H9 (cell line): ENCODE data around the gene CDH8. TPM values are rescaled to one million over a fixed set of nuclear protein-coding genes. Genes with fewer than 3 reads are reported as not detected.

Source experiments
- DNase-seq: peaks from one replicate; pipeline ENCODE4 v3.0.0-alpha.2; 2017
- H2AFZ ChIP-seq: one replicate; pipeline ENCODE4 v1.6.1; 2013; ENCODE audit warnings: mild to moderate bottlenecking, low read length, control low read depth, moderate library complexity
- H2AK5ac ChIP-seq: 2 replicates; pipeline ENCODE4 v1.6.1; 2013; ENCODE audit warnings: low read length, control low read depth, mixed read lengths; ENCODE audit not compliant: insufficient read length
- H2BK120ac ChIP-seq: one replicate; pipeline ENCODE4 v1.6.1; 2013; ENCODE audit warnings: low read depth, mild to moderate bottlenecking, low read length, control low read depth, inconsistent platforms; ENCODE audit not compliant: poor library complexity, severe bottlenecking
- H2BK12ac ChIP-seq: 2 replicates; pipeline ENCODE4 v1.6.1; 2013; ENCODE audit warnings: low read length, control low read depth, mixed read lengths, low read depth; ENCODE audit not compliant: insufficient read length
- H2BK15ac ChIP-seq: 2 replicates; pipeline ENCODE4 v1.6.1; 2013; ENCODE audit warnings: low read depth, low read length, control low read depth
- H2BK20ac ChIP-seq: one replicate; pipeline ENCODE4 v1.6.1; 2013; ENCODE audit warnings: low read depth, mild to moderate bottlenecking, low read length, control low read depth, inconsistent platforms; ENCODE audit not compliant: poor library complexity, severe bottlenecking
- H2BK5ac ChIP-seq: 2 replicates; pipeline ENCODE4 v1.6.1; 2013; ENCODE audit warnings: low read length, control low read depth, mixed read lengths; ENCODE audit not compliant: insufficient read length
- H3K14ac ChIP-seq: 2 replicates; pipeline ENCODE4 v1.6.1; 2013; ENCODE audit warnings: low read length, control low read depth; ENCODE audit not compliant: insufficient read depth
- H3K18ac ChIP-seq: 2 replicates; pipeline ENCODE4 v1.6.1; 2013; ENCODE audit warnings: low read depth, mild to moderate bottlenecking, mixed read lengths, low read length, control low read depth; ENCODE audit not compliant: insufficient read length
- H3K23ac ChIP-seq: 2 replicates; pipeline ENCODE4 v1.6.1; 2013; ENCODE audit warnings: low read length, control low read depth, mixed read lengths, low read depth; ENCODE audit not compliant: insufficient read length
- H3K23me2 ChIP-seq: 2 replicates; pipeline ENCODE4 v1.6.1; 2013; ENCODE audit warnings: low read depth, mild to moderate bottlenecking, mixed read lengths, low read length, control low read depth; ENCODE audit not compliant: insufficient read length, poor library complexity, severe bottlenecking
- H3K27ac ChIP-seq: 2 replicates; pipeline ENCODE4 v1.5.1; 2013; ENCODE audit warnings: low read length, control low read depth, mixed read lengths, low read depth; ENCODE audit not compliant: insufficient read length
- H3K27me3 ChIP-seq: 2 replicates; pipeline ENCODE4 v1.6.1; 2013; ENCODE audit warnings: low read length, control low read depth, inconsistent platforms; ENCODE audit not compliant: insufficient read depth
- H3K4ac ChIP-seq: 2 replicates; pipeline ENCODE4 v1.6.1; 2013; ENCODE audit warnings: low read depth, mild to moderate bottlenecking, control low read depth, inconsistent platforms, low read length, moderate library complexity
- H3K4me1 ChIP-seq: 2 replicates; pipeline ENCODE4 v1.6.1; 2013; ENCODE audit warnings: low read length, control low read depth, inconsistent platforms; ENCODE audit not compliant: insufficient read depth
- H3K4me2 ChIP-seq: 2 replicates; pipeline ENCODE4 v1.6.1; 2013; ENCODE audit warnings: low read length, control low read depth, mixed read lengths; ENCODE audit not compliant: insufficient read length, insufficient read depth
- H3K56ac ChIP-seq: 2 replicates; pipeline ENCODE4 v1.6.1; 2013; ENCODE audit warnings: low read depth, mild to moderate bottlenecking, mixed read lengths, low read length, control low read depth; ENCODE audit not compliant: insufficient read length
- H3K79me1 ChIP-seq: 2 replicates; pipeline ENCODE4 v1.6.1; 2013; ENCODE audit warnings: low read depth, mild to moderate bottlenecking, moderate library complexity, low read length, control low read depth, inconsistent platforms; ENCODE audit not compliant: insufficient read depth, poor library complexity, severe bottlenecking
- H3K79me2 ChIP-seq: 2 replicates; pipeline ENCODE4 v1.6.1; 2013; ENCODE audit warnings: low read length, control low read depth, inconsistent platforms; ENCODE audit not compliant: insufficient read depth
- H3K9ac ChIP-seq: 2 replicates; pipeline ENCODE4 v1.6.1; 2013; ENCODE audit warnings: low read length, control low read depth, mixed read lengths; ENCODE audit not compliant: insufficient read length; ENCODE audit errors: extremely low read depth
- H3K9me3 ChIP-seq: one replicate; pipeline ENCODE4 v1.6.1; 2013; ENCODE audit warnings: low read depth, low read length, inconsistent platforms; ENCODE audit not compliant: control insufficient read depth
- H3T11ph ChIP-seq: one replicate; pipeline ENCODE4 v1.6.1; 2013; ENCODE audit warnings: mild to moderate bottlenecking, low read length, control low read depth, inconsistent platforms
- H4K20me1 ChIP-seq: one replicate; pipeline ENCODE4 v1.6.1; 2013; ENCODE audit not compliant: control insufficient read depth, insufficient read length, insufficient read depth
- H4K5ac ChIP-seq: 2 replicates; pipeline ENCODE4 v1.6.1; 2013; ENCODE audit warnings: low read depth, mild to moderate bottlenecking, mixed read lengths, low read length, control low read depth; ENCODE audit not compliant: insufficient read length
- H4K8ac ChIP-seq: replicated peaks from 2 replicates; pipeline ENCODE4 v1.6.1; 2013; ENCODE audit warnings: low read length, control low read depth, mixed read lengths, low read depth; ENCODE audit not compliant: insufficient read length
- H4K91ac ChIP-seq: 2 replicates; pipeline ENCODE4 v1.6.1; 2013; ENCODE audit warnings: low read depth, mild to moderate bottlenecking, moderate library complexity, mixed read lengths, low read length, control low read depth; ENCODE audit not compliant: insufficient read length
- H3K27ac Mint-ChIP-seq, 3 experiments: 2 replicates in 2 of 3; 3 replicates in 1 of 3; pipeline ENCODE4 v1.8.0; 2020 to 2021; ENCODE audit warnings: mixed read lengths in 3 of 3, mild to moderate bottlenecking in 1 of 3, moderate library complexity in 1 of 3
- H3K27me3 Mint-ChIP-seq: 2 replicates; pipeline ENCODE4 v1.8.0; 2021; ENCODE audit warnings: low read depth, mild to moderate bottlenecking, moderate library complexity, mixed read lengths
- H3K36me3 Mint-ChIP-seq, 3 experiments: 2 replicates in 2 of 3; 3 replicates in 1 of 3; pipeline ENCODE4 v1.8.0; 2020 to 2021; ENCODE audit warnings: low read depth in 3 of 3, mixed read lengths in 3 of 3; ENCODE audit not compliant: insufficient read depth in 1 of 3
- H3K4me1 Mint-ChIP-seq, 2 experiments: 2 replicates each; pipeline ENCODE4 v1.8.0; 2020; ENCODE audit warnings: mixed read lengths in 2 of 2
- H3K4me3 Mint-ChIP-seq, 2 experiments: 2 replicates in 1 of 2; 3 replicates in 1 of 2; pipeline ENCODE4 v1.8.0; 2020 to 2021; ENCODE audit warnings: mild to moderate bottlenecking in 2 of 2, mixed read lengths in 2 of 2, moderate library complexity in 1 of 2
- H3K9me3 Mint-ChIP-seq, 2 experiments: 2 replicates in 1 of 2; 3 replicates in 1 of 2; pipeline ENCODE4 v1.8.0; 2020; ENCODE audit warnings: mild to moderate bottlenecking in 2 of 2, mixed read lengths in 2 of 2, moderate library complexity in 1 of 2
- WGBS: extraction: QIAGEN DNeasy Blood & Tissue Kit; methylation state at CpG from one replicate; pipeline ENCODE4 v1.1.7; 2013; ENCODE audit warnings: missing lambda C conversion rate, low lambda C conversion rate, mixed read lengths; ENCODE audit not compliant: insufficient read length; ENCODE audit errors: extremely low coverage; 5-methylcytosine and 5-hydroxymethylcytosine counted together
- total RNA-seq: library from RNA; stranded (reverse); gene quantifications from 2 replicates; pipeline ENCODE4 v1.2.1, GENCODE V29; 2021
- TF ChIP-seq, protein P1 (sequence below): fragments of 200-600 bp; sonication (generic); conservative IDR thresholded peaks from 3 replicates; pipeline ENCODE4 v1.8.0; 2021; ENCODE audit warnings: antibody characterized with exemption, mild to moderate bottlenecking

CDH8 gene
- total RNA-seq, 1 experiment from 2014 or later: 12.0 TPM

DNA sequence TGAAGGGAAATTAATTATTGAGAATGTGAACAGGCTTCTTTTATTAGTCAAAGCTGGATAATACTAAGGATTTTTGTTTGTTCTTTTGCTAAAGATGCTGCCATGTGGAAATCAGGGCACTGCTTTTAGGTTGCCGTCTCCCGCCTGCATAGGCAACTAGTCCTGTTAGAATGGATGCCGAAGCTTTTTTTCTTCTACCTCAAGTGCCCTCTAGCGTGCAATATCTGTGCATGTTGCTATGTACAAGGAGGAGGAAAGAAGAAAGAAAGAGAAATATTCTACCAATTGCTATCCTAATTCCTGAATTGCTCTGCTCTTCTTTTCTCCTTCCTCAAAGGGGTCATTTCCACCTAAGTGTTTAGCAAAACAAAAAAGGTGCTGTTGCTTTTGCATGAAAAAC lies 5.2 kb upstream of the CDH8 start:
- peaks cover 0 to 4% (median 2%) of the 10 kb centered on the region in 3 experiments; a peak in 3 of 7 replicates for H3K36me3 Mint-ChIP-seq
- H2BK20ac ChIP-seq: no peak overlapping the region
- no peak overlapping the region for H2AFZ ChIP-seq
- peaks cover 31% of the 10 kb centered on the region for H3K27me3 Mint-ChIP-seq
- H3K23ac ChIP-seq: no peak overlapping the region
- WGBS: no CpG with 5 or more reads among the region's 4 CpGs
- TF ChIP-seq, protein P1, sequence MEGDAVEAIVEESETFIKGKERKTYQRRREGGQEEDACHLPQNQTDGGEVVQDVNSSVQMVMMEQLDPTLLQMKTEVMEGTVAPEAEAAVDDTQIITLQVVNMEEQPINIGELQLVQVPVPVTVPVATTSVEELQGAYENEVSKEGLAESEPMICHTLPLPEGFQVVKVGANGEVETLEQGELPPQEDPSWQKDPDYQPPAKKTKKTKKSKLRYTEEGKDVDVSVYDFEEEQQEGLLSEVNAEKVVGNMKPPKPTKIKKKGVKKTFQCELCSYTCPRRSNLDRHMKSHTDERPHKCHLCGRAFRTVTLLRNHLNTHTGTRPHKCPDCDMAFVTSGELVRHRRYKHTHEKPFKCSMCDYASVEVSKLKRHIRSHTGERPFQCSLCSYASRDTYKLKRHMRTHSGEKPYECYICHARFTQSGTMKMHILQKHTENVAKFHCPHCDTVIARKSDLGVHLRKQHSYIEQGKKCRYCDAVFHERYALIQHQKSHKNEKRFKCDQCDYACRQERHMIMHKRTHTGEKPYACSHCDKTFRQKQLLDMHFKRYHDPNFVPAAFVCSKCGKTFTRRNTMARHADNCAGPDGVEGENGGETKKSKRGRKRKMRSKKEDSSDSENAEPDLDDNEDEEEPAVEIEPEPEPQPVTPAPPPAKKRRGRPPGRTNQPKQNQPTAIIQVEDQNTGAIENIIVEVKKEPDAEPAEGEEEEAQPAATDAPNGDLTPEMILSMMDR: peak; percentile 75
- no peak overlapping the region for H3K4me3 Mint-ChIP-seq
- no peak overlapping the region for H3K4ac ChIP-seq
- no peak overlapping the region for H2AK5ac ChIP-seq
- H3K27me3 ChIP-seq: peaks cover 12% of the 10 kb centered on the region; the same call in 1 of the 2 replicates
- H2BK5ac ChIP-seq: no peak overlapping the region
- H3T11ph ChIP-seq: no peak overlapping the region
- no peak overlapping the region for H3K18ac ChIP-seq
- H4K5ac ChIP-seq: no peak overlapping the region
- peaks cover 32 to 44% of the 10 kb centered on the region in 2 experiments for H3K4me1 Mint-ChIP-seq
- no peak overlapping the region for H2BK12ac ChIP-seq
- H2BK15ac ChIP-seq: no peak overlapping the region
- H3K79me2 ChIP-seq: no peaks in the 10 kb centered on the region
- no peak overlapping the region for H3K4me2 ChIP-seq
- H3K9me3 ChIP-seq: no peaks in the 10 kb centered on the region
- no peak overlapping the region for H3K14ac ChIP-seq
- no peak overlapping the region for H3K56ac ChIP-seq
- no peak overlapping the region for H3K9ac ChIP-seq
- H4K91ac ChIP-seq: no peak overlapping the region
- H3K27ac ChIP-seq: no peak overlapping the region
- peak; percentile 49 for DNase-seq
- no peaks in the 10 kb centered on the region for H4K20me1 ChIP-seq
- no peak overlapping the region for H2BK120ac ChIP-seq
- no peak overlapping the region for H3K27ac Mint-ChIP-seq
- no peaks in the 10 kb centered on the region for H3K79me1 ChIP-seq
- peaks cover 5% of the 10 kb centered on the region; the same call in 1 of the 2 replicates for H3K4me1 ChIP-seq
- no peaks in the 10 kb centered on the region; a peak in 1 of 5 replicates for H3K9me3 Mint-ChIP-seq
- H3K23me2 ChIP-seq: peaks cover 7% of the 10 kb centered on the region
- H4K8ac ChIP-seq: no peak overlapping the region
